HG03439 (cell line): Measurements from ENCODE around the gene PRKCE.

Experiments
- ATAC-seq: cut with Tn5 transposase; IDR thresholded peaks from one replicate; pipeline ENCODE4 v1.9.1; 2021; ENCODE audit warnings: mild to moderate bottlenecking, moderate library complexity; ENCODE audit not compliant: unreplicated experiment

The PRKCE gene

DNA sequence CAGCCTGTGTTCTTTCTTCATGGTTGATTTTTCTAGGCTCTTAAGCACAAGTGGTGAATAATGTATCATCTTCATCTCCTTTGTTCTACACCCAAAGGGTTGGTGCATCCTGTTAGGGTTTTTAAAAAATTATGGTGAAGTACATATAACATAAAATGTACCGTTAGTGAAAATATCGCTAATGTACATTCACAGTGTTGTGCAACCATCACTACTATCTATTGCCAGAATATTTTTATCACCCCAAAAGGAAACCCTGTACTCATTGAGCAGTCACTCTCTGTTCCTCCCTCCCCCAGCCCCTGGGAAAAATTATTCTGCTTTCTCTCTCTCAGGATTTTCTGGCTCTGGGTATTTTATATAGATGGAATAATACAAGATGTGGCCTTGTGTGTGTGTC lies 98.5 kb downstream of the PRKCE start:
- no peak for ATAC-seq

DNA sequence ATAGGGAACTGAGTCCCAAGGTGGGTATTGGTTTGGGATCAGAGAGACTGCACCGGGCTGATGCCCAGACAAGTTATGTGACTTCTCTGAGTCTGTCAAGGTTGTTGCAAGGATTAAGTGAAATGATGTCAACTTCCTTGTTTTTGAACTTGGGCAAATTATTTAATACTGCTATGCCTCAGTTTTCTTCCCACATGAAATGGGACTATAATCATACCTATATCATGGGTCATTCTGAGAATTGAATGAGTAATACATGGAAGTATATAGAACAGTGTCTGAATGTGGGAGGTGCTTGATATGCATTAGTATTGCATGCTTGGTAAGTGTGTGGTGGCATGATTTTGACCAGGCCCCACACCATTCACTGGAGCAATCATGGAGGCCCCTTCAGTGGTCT lies 99.0 kb downstream of the PRKCE start:
- ATAC-seq, result no peak

DNA sequence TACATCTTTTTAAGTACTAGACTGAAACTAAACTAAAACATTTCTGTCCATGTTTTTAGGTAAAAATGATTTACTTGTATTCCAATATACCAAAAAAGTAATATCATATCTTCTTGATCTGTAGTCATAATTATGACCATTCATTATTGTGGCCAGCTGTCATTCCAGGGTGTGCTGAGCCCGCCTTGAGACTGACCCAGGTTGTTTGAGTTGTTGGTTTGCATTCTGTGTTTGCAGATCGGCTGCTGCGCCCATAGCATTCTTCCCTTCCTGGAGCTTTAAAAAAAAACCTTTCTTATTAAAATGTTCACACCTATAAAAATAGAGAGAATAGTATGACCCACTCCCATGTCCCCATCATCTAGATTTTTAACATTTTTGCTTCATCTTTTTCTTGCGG lies 101.9 kb downstream of the PRKCE start:
- ATAC-seq, result no peak

GRCh38 chr2:45754131-45755010 lies 102.9 kb downstream of the PRKCE start:
- no peak for ATAC-seq

GRCh38 chr2:45755585-45756335 lies 104.3 kb downstream of the PRKCE start:
- no peak for ATAC-seq

- no peak for ATAC-seq
Observed at GRCh38 chr2:45758018-45758417, 106.5 kb downstream of the PRKCE start.

GRCh38 chr2:45759310-45759851 lies 107.9 kb downstream of the PRKCE start:
- ATAC-seq, result no peak

DNA sequence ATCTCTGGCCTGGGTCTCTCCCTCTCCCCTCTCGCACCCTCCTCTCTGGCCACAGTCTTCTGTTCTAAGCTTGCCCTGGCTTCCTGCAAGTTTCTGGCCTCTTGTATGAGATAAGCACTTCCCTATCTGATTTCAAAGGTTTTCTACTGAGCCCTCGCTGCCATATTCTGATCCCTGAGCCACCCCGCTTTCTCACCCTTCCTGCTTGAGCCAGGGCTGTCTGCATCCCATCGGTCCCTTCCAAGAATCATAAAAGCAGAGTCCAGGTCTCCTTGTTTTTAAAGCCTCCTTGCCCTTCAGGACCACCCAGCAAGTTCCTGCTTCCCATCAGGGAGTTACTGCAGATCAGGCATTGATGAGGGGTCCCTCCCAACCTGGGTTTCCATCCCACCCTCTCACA lies 110.2 kb downstream of the PRKCE start:
- no peak for ATAC-seq

- ATAC-seq, result no peak
Observed at GRCh38 chr2:45763255-45763654, 111.8 kb downstream of the PRKCE start.

GRCh38 chr2:45763797-45764196 lies 112.3 kb downstream of the PRKCE start:
- no peak for ATAC-seq

DNA sequence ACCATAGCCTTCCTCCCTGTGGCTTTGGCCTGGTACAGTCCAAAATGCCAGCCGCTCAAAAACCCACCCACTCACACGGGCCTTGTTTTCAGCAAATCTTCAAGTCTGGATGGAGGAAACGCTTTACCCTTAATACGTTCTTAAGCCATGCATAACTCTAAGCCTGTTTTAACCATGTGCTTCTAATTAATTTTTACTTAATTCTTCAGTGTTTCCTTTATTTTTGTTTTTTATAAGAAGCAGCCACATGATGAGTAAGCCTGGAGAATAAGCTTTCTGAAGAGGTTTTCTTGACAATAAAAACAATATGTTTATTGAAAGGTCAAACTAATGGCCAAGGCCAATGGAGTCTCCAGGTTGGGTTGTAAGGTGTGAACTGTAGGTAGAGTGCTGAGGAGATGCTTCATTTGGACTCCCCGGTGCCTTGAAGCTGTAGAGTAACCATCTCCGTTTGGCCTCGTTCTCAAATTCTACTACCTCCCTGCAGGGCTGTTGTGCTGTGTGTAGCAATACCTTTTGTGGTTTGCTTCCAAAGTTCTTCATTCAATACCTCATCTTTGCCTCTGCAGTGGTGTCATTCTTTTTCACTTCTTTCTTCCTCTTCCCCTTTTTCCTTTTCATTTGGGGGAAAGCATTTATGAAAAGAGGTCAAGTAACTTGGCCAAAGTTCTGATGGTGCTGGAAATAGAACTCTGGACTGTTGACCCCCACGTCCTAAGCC lies 113.7 kb downstream of the PRKCE start:
- ATAC-seq, result no peak

GRCh38 chr2:45765728-45766254 lies 114.3 kb downstream of the PRKCE start:
- ATAC-seq, result no peak

GRCh38 chr2:45768208-45768607 lies 116.7 kb downstream of the PRKCE start:
- no peak for ATAC-seq

GRCh38 chr2:45769056-45769455 lies 117.6 kb downstream of the PRKCE start:
- no peak for ATAC-seq

GRCh38 chr2:45769854-45770576 lies 118.5 kb downstream of the PRKCE start:
- no peak for ATAC-seq

DNA sequence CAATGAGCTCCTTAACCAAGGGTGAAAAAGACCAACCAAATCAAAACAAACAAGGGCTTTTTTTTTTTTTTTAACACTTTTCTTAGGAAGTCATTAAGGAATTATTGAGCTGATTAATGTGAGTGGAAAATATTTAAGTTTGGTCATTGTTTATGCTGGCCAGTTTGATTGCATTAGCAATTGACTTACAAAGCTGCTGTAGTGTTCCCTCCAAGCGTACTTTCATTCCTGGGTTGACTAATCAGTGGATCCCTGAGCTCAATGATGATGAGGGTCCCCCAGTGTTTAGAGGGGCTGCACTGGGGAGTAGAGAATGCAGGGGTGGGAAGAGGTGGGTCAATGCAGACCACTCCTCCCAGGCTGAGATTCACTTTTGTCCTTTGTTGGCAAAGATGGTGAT lies 119.3 kb downstream of the PRKCE start:
- no peak for ATAC-seq

- ATAC-seq, result no peak
Observed at GRCh38 chr2:45771261-45771660, 119.8 kb downstream of the PRKCE start.

DNA sequence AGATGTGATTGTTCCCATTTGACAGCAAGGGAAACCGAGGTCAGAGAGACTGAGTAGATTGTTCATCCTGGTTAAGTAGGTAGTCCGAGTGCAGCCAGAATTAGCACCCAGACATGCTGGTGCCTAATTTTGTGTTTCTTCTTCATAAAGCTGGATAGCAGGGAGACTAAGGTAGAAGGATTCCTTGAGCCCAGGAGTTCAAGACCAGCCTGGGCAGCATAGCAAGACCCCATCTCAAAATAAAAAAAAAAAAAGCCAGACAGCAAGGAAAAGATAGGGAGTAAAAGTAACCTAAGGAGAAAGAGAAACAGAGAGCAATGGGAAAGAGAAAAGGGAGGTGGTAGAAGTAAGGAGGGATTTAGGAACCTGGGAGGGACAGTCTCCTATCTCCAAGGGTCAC lies 120.6 kb downstream of the PRKCE start:
- ATAC-seq, result no peak

- ATAC-seq, result no peak
Observed at GRCh38 chr2:45773909-45774308, 122.4 kb downstream of the PRKCE start.

DNA sequence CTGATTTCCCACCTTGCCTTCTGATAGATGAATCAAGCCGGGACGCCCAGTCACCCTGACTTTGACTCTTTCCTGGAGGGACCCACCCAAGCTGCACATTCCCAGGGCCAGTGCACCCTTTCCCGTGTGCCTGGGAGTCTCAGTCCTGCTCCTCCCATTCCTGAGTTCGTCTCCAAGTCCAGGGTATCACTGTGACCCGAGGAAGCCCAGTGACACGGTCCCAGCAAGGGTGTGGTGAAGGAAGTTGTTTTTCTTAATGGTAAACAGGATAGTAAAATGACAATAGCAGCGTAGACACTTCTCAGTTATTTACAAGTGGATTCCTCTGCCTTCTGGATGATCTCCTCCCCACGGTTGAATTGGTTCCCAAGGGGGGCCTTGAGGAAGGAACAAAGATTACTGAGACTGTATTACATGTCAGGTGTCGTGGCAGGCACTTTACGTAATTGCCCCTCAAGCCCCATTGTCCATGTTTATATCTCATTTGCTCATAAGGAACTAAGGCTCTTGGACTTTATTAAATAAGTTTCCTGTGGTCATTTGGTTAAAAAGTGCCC lies 123.3 kb downstream of the PRKCE start:
- ATAC-seq, result no peak
